OCI-LY7 (cell line): ENCODE data around the gene STKLD1.

Experiments used
- CTCF ChIP-seq: fragments of 200-600 bp; sonication (generic); conservative IDR thresholded peaks from 2 replicates; pipeline ENCODE4 v1.5.1; 2014; ENCODE audit warnings: mild to moderate bottlenecking, antibody characterized with exemption, low read length, moderate library complexity, mixed read lengths
- EZH2phosphoT487 ChIP-seq: fragments of 200-600 bp; sonication (generic); IDR thresholded peaks from 2 replicates; pipeline ENCODE4 v1.6.1; 2018; ENCODE audit warnings: low read depth, borderline replicate concordance, mild to moderate bottlenecking, mixed run types, antibody characterized with exemption, low read length, moderate library complexity, mixed read lengths

- TF ChIP-seq CTCF (no peak), EZH2phosphoT487 (no peak)
Observed at GRCh38 chr9:133369933-133370332, 6.2 kb upstream of the STKLD1 start.
